Lower lobe of right lung (tissue), 2 donors: ENCODE results near the gene RAPGEF3. TPM values are rescaled to one million over a fixed set of nuclear protein-coding genes. Genes with fewer than 3 reads are reported as not detected.

Experiments used
- ATAC-seq, 2 donors: fragments of 200-7000 bp; cut with Tn5 transposase; one replicate each; pipeline ENCODE4 v1.9.1; 2020 to 2022; ENCODE audit warnings: mild to moderate bottlenecking in 2 of 2, moderate library complexity in 2 of 2
- DNase-seq: peaks from one replicate; pipeline ENCODE4 v3.0.0-alpha.2; 2020
- H3K27ac ChIP-seq: fragments of 200-600 bp; one replicate; pipeline ENCODE4 v1.8.0; 2022
- H3K27me3 ChIP-seq: fragments of 200-600 bp; one replicate; pipeline ENCODE4 v1.8.0; 2022; ENCODE audit warnings: low read depth
- H3K36me3 ChIP-seq: fragments of 200-600 bp; one replicate; pipeline ENCODE4 v1.8.0; 2022; ENCODE audit warnings: mild to moderate bottlenecking
- H3K4me1 ChIP-seq: fragments of 200-600 bp; one replicate; pipeline ENCODE4 v1.8.0; 2022
- H3K4me3 ChIP-seq: fragments of 200-600 bp; one replicate; pipeline ENCODE4 v1.8.0; 2022; ENCODE audit warnings: mild to moderate bottlenecking
- H3K9me3 ChIP-seq: fragments of 200-600 bp; one replicate; pipeline ENCODE4 v1.8.0; 2022
- CTCF ChIP-seq: fragments of 200-600 bp; IDR thresholded peaks from one replicate; pipeline ENCODE4 v1.8.0; 2022; ENCODE audit warnings: antibody characterized with exemption, mild to moderate bottlenecking
- intact Hi-C: fragments of 100-400 bp; cut with DNase I; formaldehyde crosslinking; loops from one replicate; pipeline ENCODE4 v1.11.0; 2022
- total RNA-seq: library from RNA; stranded (reverse); fragmentation: NEBNext Ultra II Directional; extraction: Animal tissue kit (Norgen Biotek cat#: 25700); gene quantifications from one replicate; pipeline ENCODE4 v1.2.1, GENCODE V29; 2021
- donor health status: DM: no; HTN: yes; CAD: no; lungs with severe emphysema.

RAPGEF3 gene
- total RNA-seq, 1 donor from 2014 or later: 44.5 TPM

GRCh38 chr12:47785887-47786661 lies 27.4 kb upstream of the RAPGEF3 start:
- intact Hi-C loops: no loop called here
- Histone ChIP-seq H3K27ac (peak overlapping the region; percentile 24), H3K9me3 (no peaks in the 10 kb centered on the region), H3K36me3 (peaks cover 96% of the 10 kb centered on the region), H3K4me3 (no peak overlapping the region), H3K4me1 (no peaks in the 10 kb centered on the region), H3K27me3 (no peaks in the 10 kb centered on the region)
- ATAC-seq (no peak), DNase-seq (peak; percentile 37)
- no peak for TF ChIP-seq CTCF

- no peaks in the 10 kb centered on the region for H3K27me3 ChIP-seq
- H3K27ac ChIP-seq: no peak overlapping the region
- no peak overlapping the region for H3K4me3 ChIP-seq
- DNase-seq: no peak
- intact Hi-C loops: no loop called here
- peaks cover 87% of the 10 kb centered on the region for H3K36me3 ChIP-seq
- TF ChIP-seq CTCF: no peak
- H3K4me1 ChIP-seq: no peaks in the 10 kb centered on the region
- ATAC-seq: no peak
- no peaks in the 10 kb centered on the region for H3K9me3 ChIP-seq
Observed at GRCh38 chr12:47785036-47785886, 26.6 kb upstream of the RAPGEF3 start.

- Histone ChIP-seq H3K4me3 (no peak overlapping the region), H3K9me3 (no peaks in the 10 kb centered on the region), H3K27me3 (no peaks in the 10 kb centered on the region), H3K27ac (no peak overlapping the region), H3K4me1 (peaks cover 5% of the 10 kb centered on the region), H3K36me3 (peaks cover 76% of the 10 kb centered on the region)
- DNase-seq (peak; percentile 35), ATAC-seq (no peak)
- intact Hi-C loops: no loop called here
- TF ChIP-seq CTCF: no peak
Observed at GRCh38 chr12:47783821-47784819, 25.4 kb upstream of the RAPGEF3 start.

GRCh38 chr12:47783024-47783755 lies 24.5 kb upstream of the RAPGEF3 start:
- TF ChIP-seq CTCF: no peak
- DNase-seq (peak; percentile 30), ATAC-seq (no peak)
- peaks cover 14% of the 10 kb centered on the region for H3K4me1 ChIP-seq
- intact Hi-C loops: no loop called here
- no peaks in the 10 kb centered on the region for H3K27me3 ChIP-seq
- no peak overlapping the region for H3K4me3 ChIP-seq
- H3K36me3 ChIP-seq: peaks cover 67% of the 10 kb centered on the region
- H3K27ac ChIP-seq: no peak overlapping the region
- H3K9me3 ChIP-seq: no peaks in the 10 kb centered on the region
